Measurements from ENCODE around the gene SPATS2.

GRCh38 chr12:49330032-49330619 is 37.1 kb upstream of the SPATS2 start:
- TF ChIP-seq CTCF (conservative IDR thresholded peaks at IDR 0.05; ENCODE audit: low read length), result no peak
- TF ChIP-seq EZH2phosphoT487 (IDR thresholded peaks at IDR 0.05; ENCODE audit: borderline replicate concordance, low read depth, low read length), result no peak
